NT2/D1 (cell line): Measurements from ENCODE around the gene ANGPTL7.

Experiments
- DNase-seq: peaks from one replicate; pipeline ENCODE4 v3.0.0-alpha.2; 2011; ENCODE audit warnings: low read depth, low spot score
- H3K27me3 ChIP-seq: 2 replicates; pipeline ENCODE4 v1.6.0; 2011; ENCODE audit warnings: mild to moderate bottlenecking; ENCODE audit not compliant: insufficient read length, insufficient read depth
- H3K36me3 ChIP-seq: 2 replicates; pipeline ENCODE4 v1.6.1; 2011; ENCODE audit warnings: mild to moderate bottlenecking, low read length, mixed read lengths; ENCODE audit not compliant: insufficient read depth, insufficient read length
- H3K4me1 ChIP-seq: 2 replicates; pipeline ENCODE4 v1.5.1; 2011; ENCODE audit not compliant: insufficient read depth, insufficient read length
- H3K4me3 ChIP-seq: 2 replicates; pipeline ENCODE4 v1.5.1; 2011; ENCODE audit warnings: low read depth; ENCODE audit not compliant: insufficient read length
- H3K9ac ChIP-seq: 2 replicates; pipeline ENCODE4 v1.6.0; 2011; ENCODE audit warnings: low read depth; ENCODE audit not compliant: insufficient read length
- H3K9me3 ChIP-seq: 2 replicates; pipeline ENCODE4 v1.5.1; 2011; ENCODE audit warnings: mild to moderate bottlenecking, low read length; ENCODE audit not compliant: insufficient read depth
- SUZ12 ChIP-seq: IDR thresholded peaks from 2 replicates; pipeline ENCODE4 v1.6.1; 2011; ENCODE audit not compliant: insufficient read length, insufficient read depth; ENCODE audit errors: extremely low read depth
- YY1 ChIP-seq: IDR thresholded peaks from 2 replicates; pipeline ENCODE4 v1.6.1; 2011; ENCODE audit not compliant: insufficient read length, insufficient read depth
- ZNF274 ChIP-seq: IDR thresholded peaks from 2 replicates; pipeline ENCODE4 v1.6.1; 2011; ENCODE audit warnings: mild to moderate bottlenecking, low read depth, low read length

Gene ANGPTL7, protein sequence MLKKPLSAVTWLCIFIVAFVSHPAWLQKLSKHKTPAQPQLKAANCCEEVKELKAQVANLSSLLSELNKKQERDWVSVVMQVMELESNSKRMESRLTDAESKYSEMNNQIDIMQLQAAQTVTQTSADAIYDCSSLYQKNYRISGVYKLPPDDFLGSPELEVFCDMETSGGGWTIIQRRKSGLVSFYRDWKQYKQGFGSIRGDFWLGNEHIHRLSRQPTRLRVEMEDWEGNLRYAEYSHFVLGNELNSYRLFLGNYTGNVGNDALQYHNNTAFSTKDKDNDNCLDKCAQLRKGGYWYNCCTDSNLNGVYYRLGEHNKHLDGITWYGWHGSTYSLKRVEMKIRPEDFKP

DNA sequence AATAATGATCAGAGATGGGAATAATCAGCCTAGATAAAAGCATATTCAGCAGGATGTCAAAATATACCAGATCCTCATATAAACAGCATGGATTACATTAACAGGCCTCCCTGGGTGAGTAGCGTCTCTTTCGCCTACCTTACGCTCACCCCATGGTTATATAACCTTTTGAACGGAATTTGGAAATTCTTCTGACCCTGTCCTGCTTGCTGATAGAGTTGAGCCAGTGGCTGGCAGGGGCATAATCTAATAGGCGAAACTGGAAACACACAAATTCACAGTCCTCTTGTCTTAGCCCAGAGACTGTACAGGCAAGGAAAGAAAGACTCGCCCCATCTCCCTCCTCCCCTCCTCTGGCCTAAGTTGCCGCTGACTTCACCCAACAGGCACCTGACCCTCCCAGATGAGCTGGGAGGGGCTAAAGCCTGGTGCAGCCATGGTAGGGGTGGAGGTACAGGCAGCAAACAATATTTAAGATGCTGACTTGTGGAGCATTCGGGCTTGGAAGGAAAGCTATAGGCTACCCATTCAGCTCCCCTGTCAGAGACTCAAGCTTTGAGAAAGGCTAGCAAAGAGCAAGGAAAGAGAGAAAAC is at the start of gene ANGPTL7:
Gene ANGPTL7 (plus strand): TSS at position 498 of the 594 bp plus-strand sequence. CDS start 225 bp downstream, outside the sequence.
- no peaks in the 10 kb centered on the region for H3K9me3 ChIP-seq
- no peak within 1 kb of the TSS for H3K4me3 ChIP-seq
- H3K36me3 ChIP-seq: peaks cover 73% of the 10 kb centered on the region
- no peak for DNase-seq
- peaks cover 7% of the 10 kb centered on the region for H3K4me1 ChIP-seq
- H3K9ac ChIP-seq: no peak within 1 kb of the TSS
- no peaks in the 10 kb centered on the region for H3K27me3 ChIP-seq
- no peak for TF ChIP-seq ZNF274
- TF ChIP-seq SUZ12: no peak
- TF ChIP-seq YY1: no peak

GRCh38 chr1:11142618-11143391 is 46.4 kb upstream of the ANGPTL7 start:
- H3K27me3 ChIP-seq: no peaks in the 10 kb centered on the region
- H3K4me3 ChIP-seq: no peak overlapping the region
- H3K9me3 ChIP-seq: no peaks in the 10 kb centered on the region
- peaks cover 63% of the 10 kb centered on the region for H3K36me3 ChIP-seq
- DNase-seq: no peak
- H3K9ac ChIP-seq: no peak overlapping the region
- no peak for TF ChIP-seq ZNF274
- TF ChIP-seq SUZ12: no peak
- no peak for TF ChIP-seq YY1
- no peaks in the 10 kb centered on the region for H3K4me1 ChIP-seq

DNA sequence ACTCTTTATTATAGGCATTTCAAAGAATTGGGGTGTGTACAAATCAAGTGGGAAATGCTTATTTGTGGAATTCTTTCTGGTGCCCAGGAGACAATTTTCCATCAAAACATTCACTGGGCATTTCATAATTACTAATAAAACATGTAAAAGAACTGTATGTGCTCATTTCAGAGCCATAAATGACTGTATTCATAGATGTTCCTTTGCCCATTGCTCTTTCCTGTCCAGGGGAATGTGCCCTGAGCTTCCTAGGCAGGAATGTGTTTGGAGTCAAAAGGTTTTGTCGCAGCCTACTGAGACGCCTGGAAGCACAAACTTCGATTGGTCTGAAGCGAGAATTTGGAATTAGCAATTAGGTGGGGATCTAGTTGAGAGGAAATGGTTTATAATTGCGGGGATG is 45.8 kb upstream of the ANGPTL7 start:
- Histone ChIP-seq H3K36me3 (peaks cover 58% of the 10 kb centered on the region), H3K27me3 (no peaks in the 10 kb centered on the region), H3K9me3 (no peaks in the 10 kb centered on the region), H3K9ac (no peak overlapping the region), H3K4me3 (no peak overlapping the region), H3K4me1 (no peaks in the 10 kb centered on the region)
- no peak for DNase-seq
- TF ChIP-seq ZNF274 (no peak), SUZ12 (no peak)

GRCh38 chr1:11143907-11144306 is 45.2 kb upstream of the ANGPTL7 start:
- Histone ChIP-seq H3K36me3 (peaks cover 55% of the 10 kb centered on the region), H3K9me3 (no peaks in the 10 kb centered on the region), H3K4me3 (no peak overlapping the region), H3K4me1 (no peaks in the 10 kb centered on the region), H3K9ac (no peak overlapping the region), H3K27me3 (no peaks in the 10 kb centered on the region)
- TF ChIP-seq ZNF274 (no peak), YY1 (no peak), SUZ12 (no peak)
- DNase-seq: no peak

GRCh38 chr1:11144570-11145256 is 44.4 kb upstream of the ANGPTL7 start:
- no peak for DNase-seq
- no peaks in the 10 kb centered on the region for H3K9me3 ChIP-seq
- no peak overlapping the region for H3K9ac ChIP-seq
- H3K4me3 ChIP-seq: no peak overlapping the region
- TF ChIP-seq YY1: no peak
- no peak for TF ChIP-seq SUZ12
- TF ChIP-seq ZNF274: no peak
- no peaks in the 10 kb centered on the region for H3K27me3 ChIP-seq
- no peaks in the 10 kb centered on the region for H3K4me1 ChIP-seq
- H3K36me3 ChIP-seq: peaks cover 56% of the 10 kb centered on the region

DNA sequence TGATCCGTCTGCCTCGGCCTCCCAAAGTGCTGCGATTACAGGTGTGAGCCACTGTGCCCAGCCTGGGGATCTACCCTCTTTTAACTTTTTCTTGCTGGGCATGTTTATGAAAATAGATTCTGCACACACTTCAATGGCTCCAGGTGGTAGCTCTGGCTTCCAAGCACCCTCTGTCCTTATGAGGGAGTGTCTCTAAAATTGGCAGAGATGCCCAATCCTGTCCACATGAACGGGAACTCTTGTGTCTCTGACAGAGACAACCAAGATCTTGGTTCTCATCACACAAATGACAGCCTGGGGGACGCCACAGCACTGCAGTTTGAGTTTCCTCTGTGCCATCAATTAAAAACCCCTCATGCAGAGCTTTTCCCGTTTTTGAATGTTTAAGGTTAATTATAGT is 43.4 kb upstream of the ANGPTL7 start:
- DNase-seq: no peak
- no peaks in the 10 kb centered on the region for H3K9me3 ChIP-seq
- no peaks in the 10 kb centered on the region for H3K27me3 ChIP-seq
- peaks cover 59% of the 10 kb centered on the region for H3K36me3 ChIP-seq
- no peaks in the 10 kb centered on the region for H3K4me1 ChIP-seq
- no peak overlapping the region for H3K9ac ChIP-seq
- no peak overlapping the region for H3K4me3 ChIP-seq
- TF ChIP-seq SUZ12: no peak
- no peak for TF ChIP-seq ZNF274
- TF ChIP-seq YY1: no peak
